Measurements from ENCODE around the gene KRT32. TPM values are rescaled to one million over a fixed set of nuclear protein-coding genes. Genes with fewer than 3 reads are reported as not detected.

Gene KRT32
- total and polyA plus RNA-seq, 2 donors from 2014 or later, result not detected

- H3K36me3 ChIP-seq (ENCODE audit: control insufficient read depth in 2 of 3, insufficient read depth in 3 of 3, low read length in 3 of 3), result no peaks in the 10 kb centered on the region
- no peak for TF ChIP-seq CTCF (IDR thresholded peaks at IDR 0.05; ENCODE audit: borderline replicate concordance, extremely low read depth, insufficient read depth)
- H3K4me3 ChIP-seq (ENCODE audit: low read length in 3 of 3), result no peak overlapping the region
- intact Hi-C loops (cut with DNase I), result no loop called here
- DNase-seq (no peak), FAIRE-seq (no peak)
- H3K27ac ChIP-seq (ENCODE audit: low read depth in 2 of 2, low read length in 2 of 2), result no peak overlapping the region
- H3K9ac ChIP-seq (ENCODE audit: low read length in 3 of 3), result no peak overlapping the region
- no peaks in the 10 kb centered on the region for H3K27me3 ChIP-seq (ENCODE audit: control insufficient read depth, insufficient read depth, low read length)
- peaks cover 0 to 6% (median 0%) of the 10 kb centered on the region in 3 donors for H3K9me3 ChIP-seq (ENCODE audit: control insufficient read depth in 2 of 3, insufficient read depth in 1 of 3, low read length in 3 of 3)
- no peaks in the 10 kb centered on the region for H3K4me1 ChIP-seq (ENCODE audit: control insufficient read depth in 2 of 3, insufficient read depth in 2 of 3, low read depth in 1 of 3, low read length in 3 of 3)
These were observed 3.0 kb downstream of the KRT32 start for GRCh38 chr17:41464173-41464572.

- FAIRE-seq (no peak), DNase-seq (no peak)
- peaks cover 0 to 6% (median 0%) of the 10 kb centered on the region in 3 donors for H3K9me3 ChIP-seq (ENCODE audit: control insufficient read depth in 2 of 3, insufficient read depth in 1 of 3, low read length in 3 of 3)
- H3K9ac ChIP-seq (ENCODE audit: low read length in 3 of 3), result no peak overlapping the region
- H3K4me3 ChIP-seq (ENCODE audit: low read length in 3 of 3), result no peak overlapping the region
- no peaks in the 10 kb centered on the region for H3K36me3 ChIP-seq (ENCODE audit: control insufficient read depth in 2 of 3, insufficient read depth in 3 of 3, low read length in 3 of 3)
- no peak overlapping the region for H3K27ac ChIP-seq (ENCODE audit: low read depth in 2 of 2, low read length in 2 of 2)
- intact Hi-C loops (cut with DNase I), result no loop called here
- TF ChIP-seq CTCF (IDR thresholded peaks at IDR 0.05; ENCODE audit: borderline replicate concordance, extremely low read depth, insufficient read depth), result no peak
- H3K4me1 ChIP-seq (ENCODE audit: control insufficient read depth in 2 of 3, insufficient read depth in 2 of 3, low read depth in 1 of 3, low read length in 3 of 3), result no peaks in the 10 kb centered on the region
- no peaks in the 10 kb centered on the region for H3K27me3 ChIP-seq (ENCODE audit: control insufficient read depth, insufficient read depth, low read length)
These were observed 3.4 kb downstream of the KRT32 start for GRCh38 chr17:41463746-41464145.

DNA sequence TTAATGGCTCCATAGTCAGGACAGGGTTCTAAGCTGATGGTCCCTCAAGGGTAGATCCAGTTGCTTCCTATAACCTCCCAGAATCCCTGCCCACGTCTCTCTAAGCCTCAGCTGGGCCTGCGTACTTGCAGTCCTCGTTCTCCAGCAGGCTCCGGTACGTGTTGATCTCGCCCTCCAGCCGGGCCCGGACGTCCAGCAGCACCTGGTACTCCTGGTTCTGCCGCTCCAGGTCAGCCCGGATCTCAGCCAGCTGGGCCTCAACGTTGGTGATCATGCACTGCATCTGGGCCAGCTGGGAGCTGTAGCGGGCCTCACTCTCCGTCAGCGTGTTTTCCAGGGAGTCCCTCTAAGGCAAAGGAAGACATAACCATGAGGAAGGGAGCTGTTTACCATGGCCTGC lies 4.5 kb downstream of the KRT32 start:
- no peak for TF ChIP-seq CTCF (IDR thresholded peaks at IDR 0.05; ENCODE audit: borderline replicate concordance, extremely low read depth, insufficient read depth)
- Histone ChIP-seq H3K9me3 (ENCODE audit: control insufficient read depth in 2 of 3, insufficient read depth in 1 of 3, low read length in 3 of 3) (no peaks in the 10 kb centered on the region), H3K9ac (ENCODE audit: low read length in 3 of 3) (no peak overlapping the region), H3K4me1 (ENCODE audit: control insufficient read depth in 2 of 3, insufficient read depth in 2 of 3, low read depth in 1 of 3, low read length in 3 of 3) (no peaks in the 10 kb centered on the region), H3K36me3 (ENCODE audit: control insufficient read depth in 2 of 3, insufficient read depth in 3 of 3, low read length in 3 of 3) (no peaks in the 10 kb centered on the region), H3K27me3 (ENCODE audit: control insufficient read depth, insufficient read depth, low read length) (no peaks in the 10 kb centered on the region), H3K27ac (ENCODE audit: low read depth in 2 of 2, low read length in 2 of 2) (no peak overlapping the region), H3K4me3 (ENCODE audit: low read length in 3 of 3) (no peak overlapping the region)
- FAIRE-seq, result no peak
- intact Hi-C loops (cut with DNase I), result no loop called here
- peak in 1 of 5 donors; percentile 61 for DNase-seq

GRCh38 chr17:41457676-41458075 lies 9.5 kb downstream of the KRT32 start:
- H3K9me3 ChIP-seq (ENCODE audit: control insufficient read depth in 2 of 3, insufficient read depth in 1 of 3, low read length in 3 of 3), result no peaks in the 10 kb centered on the region
- no peaks in the 10 kb centered on the region for H3K27me3 ChIP-seq (ENCODE audit: control insufficient read depth, insufficient read depth, low read length)
- no peak for TF ChIP-seq CTCF (IDR thresholded peaks at IDR 0.05; ENCODE audit: borderline replicate concordance, extremely low read depth, insufficient read depth)
- FAIRE-seq, result no peak
- H3K4me3 ChIP-seq (ENCODE audit: low read length in 3 of 3), result no peak overlapping the region
- no peak for DNase-seq
- H3K36me3 ChIP-seq (ENCODE audit: control insufficient read depth in 2 of 3, insufficient read depth in 3 of 3, low read length in 3 of 3), result no peaks in the 10 kb centered on the region
- no peak overlapping the region for H3K9ac ChIP-seq (ENCODE audit: low read length in 3 of 3)
- no peak overlapping the region for H3K27ac ChIP-seq (ENCODE audit: low read depth in 2 of 2, low read length in 2 of 2)
- H3K4me1 ChIP-seq (ENCODE audit: control insufficient read depth in 2 of 3, insufficient read depth in 2 of 3, low read depth in 1 of 3, low read length in 3 of 3), result no peaks in the 10 kb centered on the region
- intact Hi-C loops (cut with DNase I), result no loop called here

All from kidney (tissue), 14 donors.